Bone marrow (tissue), 2 donors: ENCODE data around the gene VGLL4.

Experiments used
- DNase-seq, 2 donors: peaks; one replicate each; lab custom pipeline; 2025; lab: John Stamatoyannopoulos, UW

The VGLL4 gene

DNA sequence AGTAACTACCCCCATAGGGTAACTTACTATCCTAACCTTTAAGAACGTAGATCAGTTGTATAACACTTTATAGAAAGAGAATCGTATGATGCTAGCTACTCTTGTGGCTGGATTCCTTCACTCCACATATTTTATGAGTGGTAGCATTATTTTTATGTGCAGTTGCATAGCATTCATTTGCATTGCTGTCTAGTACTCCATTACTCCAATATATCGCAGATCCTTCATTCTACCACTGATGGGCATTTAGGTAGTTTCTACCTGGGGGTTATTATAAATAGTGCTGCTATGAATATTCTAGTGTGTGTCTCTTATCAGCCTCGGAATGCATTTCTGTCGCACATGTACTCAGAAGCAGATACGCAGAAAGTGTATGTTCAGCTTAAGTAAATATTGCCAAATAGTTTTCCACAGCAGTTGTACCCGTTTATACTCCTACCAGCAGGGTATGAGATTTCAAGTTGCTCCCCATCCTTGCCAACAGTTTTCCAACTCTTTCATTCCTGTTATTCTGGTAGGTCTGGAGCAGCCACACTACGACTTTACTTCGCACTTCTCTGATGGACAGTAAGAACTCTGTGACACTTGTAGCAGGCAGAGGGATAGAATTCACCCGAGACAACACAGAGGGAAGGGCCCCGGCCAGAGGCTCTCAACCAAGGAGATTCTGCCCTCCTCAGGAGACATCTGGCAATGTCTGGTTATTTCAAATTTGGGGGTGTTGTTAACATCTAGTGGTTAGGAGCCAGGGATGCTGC lies 9.8 kb upstream of the VGLL4 start:
- DNase-seq = no peak

DNA sequence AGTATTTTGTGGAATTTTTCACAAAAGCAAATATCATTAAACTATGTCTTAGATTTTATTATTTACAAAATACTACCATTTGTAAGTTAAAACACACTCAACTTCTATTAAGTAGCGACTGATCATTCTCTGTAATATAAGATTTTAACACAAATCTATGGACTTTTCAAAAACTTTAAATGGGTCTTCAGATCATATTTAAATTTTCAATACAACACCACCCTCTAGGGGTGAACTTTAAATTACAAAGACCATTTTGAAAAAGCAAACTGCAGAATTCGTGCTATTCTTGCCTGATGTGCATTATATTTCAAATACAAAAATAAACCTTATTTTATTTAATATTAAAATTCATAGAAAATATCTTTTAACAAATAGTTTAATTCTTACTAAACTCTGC lies 8.2 kb upstream of the VGLL4 start:
- DNase-seq = peak in 1 of 2 donors; percentile 7

DNA sequence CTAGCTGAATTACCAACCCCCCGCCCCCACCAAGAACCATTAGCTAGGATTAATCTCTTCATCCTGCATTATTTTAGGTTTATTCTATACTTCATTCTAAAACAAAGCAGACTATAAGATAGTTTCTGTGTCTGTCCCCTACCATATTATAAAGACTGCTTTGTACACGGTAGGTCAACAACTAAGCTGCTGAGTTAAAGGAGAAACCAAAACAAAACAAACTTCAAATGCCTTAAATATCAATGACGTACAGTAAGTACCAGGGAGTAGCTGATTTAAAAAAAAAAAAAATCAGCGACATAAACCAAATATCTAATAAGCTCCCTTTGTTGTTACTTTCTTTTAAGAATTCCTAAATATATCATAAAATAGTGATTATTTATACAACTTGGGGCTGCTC lies 7.8 kb upstream of the VGLL4 start:
- no peak for DNase-seq

DNA sequence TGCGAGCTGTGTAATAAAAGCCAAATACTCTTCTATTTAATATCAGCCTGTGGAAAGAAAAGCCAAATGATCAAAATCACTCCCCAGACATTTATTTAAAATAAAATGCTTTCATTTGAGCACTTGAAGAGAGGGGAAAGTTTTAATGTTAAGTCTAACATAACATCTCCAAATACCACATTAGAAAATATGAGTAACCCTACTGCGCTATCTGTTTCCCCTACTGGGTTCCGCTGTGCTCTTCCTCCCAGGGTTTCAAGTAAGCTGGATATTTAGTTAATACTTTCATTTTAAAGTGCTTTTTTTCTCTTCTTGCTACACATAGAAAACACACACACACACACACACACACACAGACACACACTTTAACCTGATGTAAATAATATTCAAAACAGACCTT lies 6.7 kb upstream of the VGLL4 start:
- no peak for DNase-seq

DNA sequence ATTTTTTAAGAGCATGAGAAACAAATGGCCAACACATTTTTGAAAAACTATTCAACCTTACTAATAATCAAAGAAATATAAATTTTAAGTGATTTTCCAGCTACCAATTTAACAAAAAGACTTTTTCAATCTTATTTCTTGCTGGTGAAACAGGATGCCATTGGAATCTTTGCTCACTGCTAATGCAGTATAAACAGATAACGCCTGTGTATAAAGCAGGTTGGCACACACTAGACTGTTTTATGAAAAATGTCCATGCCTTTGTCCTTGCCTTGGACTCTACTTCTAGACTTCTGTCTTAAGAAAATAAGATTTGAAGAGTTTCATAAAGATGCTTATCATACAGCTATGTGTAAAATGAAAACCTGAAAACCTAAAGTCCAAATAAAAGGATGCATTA lies 5.0 kb upstream of the VGLL4 start:
- DNase-seq = no peak

DNA sequence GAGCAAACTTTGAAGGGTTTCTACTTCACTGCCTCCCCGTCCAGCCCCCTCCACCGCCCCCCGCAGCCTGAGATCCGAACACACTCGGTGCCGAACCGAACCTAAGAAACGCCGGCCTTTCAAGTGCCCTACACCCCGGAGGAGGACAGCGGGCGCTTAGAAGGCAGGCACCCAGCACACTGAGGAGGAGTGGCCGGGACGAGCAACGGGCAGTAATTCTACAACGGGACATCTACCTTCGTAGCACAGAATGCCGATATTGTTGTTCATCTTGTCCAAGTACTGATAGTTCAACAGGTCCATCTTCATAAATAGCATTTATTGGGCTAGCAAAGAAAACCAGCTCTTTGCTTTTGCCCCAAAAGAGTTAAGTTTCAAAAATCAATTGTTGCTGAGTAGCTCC lies 513 bp downstream of the VGLL4 start:
- peak in 1 of 2 donors; percentile 47 for DNase-seq

DNA sequence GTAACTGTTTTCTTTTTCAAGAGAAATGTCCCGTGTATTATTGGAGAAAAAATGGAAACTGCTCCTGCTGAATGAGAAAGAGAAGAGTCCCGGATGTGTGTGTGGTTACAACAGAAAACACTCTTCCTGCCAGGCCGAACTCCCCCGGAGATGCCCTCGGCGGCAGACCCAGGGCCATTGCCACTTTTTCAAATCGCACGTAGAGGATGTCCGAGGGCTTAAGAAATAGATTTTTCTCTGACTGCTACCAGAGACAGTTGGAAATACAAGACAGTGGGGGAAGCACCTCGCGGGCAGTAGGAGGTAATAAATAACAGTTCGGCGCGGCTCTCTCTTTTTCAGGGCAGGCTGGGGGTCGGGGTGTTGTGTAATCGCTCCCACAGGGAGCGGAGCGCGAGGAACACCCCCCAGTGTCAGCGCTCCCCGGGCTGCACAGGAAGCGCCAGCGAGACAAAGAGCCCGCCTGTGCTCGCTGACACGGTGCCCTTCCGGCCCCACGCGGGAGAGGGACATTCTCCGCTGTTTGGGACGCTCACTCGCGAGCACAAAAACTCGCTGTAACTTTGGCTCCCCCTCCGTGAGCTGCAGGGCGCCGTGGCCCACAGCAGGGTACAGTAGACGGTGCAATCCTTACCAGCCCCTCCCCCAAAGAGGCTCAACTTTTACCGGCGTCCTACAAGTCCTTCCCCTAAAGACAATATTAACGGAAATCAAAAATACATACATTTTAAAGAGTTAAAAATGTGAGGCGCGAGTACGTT lies 1.1 kb downstream of the VGLL4 start:
- peak; percentile 57 to 88 for DNase-seq

DNA sequence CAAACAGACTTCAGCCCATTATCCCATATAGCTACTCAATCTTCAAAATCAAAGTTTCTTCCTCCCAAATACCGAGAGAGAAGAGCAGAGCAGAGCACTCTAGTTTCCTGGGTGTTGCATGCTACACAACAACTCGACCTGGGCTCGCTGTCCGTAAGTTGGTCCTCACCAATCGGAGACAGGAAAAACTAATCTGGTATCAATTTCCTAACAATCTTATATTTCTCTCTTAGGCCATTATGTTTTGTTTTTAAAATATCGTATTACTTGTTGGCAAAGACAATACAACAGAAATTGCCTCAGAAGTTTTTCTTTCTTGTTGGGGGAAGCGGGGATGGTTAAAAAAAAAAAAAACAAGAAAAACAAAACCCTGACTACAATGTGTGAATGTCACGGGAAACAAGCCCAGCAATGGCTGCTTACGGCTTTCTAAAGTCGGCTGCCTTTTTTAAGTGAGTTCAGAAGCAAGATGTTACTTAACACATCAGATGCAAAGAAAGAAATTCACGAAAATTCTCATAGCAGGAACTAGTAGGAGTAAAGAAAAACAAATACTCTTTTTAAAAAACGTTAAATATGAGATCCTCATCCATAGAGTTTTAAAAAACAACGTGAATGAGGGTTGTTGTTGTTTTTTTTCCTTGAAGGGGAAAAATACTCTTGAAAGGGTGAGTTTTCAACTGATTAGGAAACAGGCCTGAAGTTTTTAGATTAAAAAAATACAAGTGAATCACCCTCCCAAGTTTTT lies 1.9 kb downstream of the VGLL4 start:
- DNase-seq = no peak

DNA sequence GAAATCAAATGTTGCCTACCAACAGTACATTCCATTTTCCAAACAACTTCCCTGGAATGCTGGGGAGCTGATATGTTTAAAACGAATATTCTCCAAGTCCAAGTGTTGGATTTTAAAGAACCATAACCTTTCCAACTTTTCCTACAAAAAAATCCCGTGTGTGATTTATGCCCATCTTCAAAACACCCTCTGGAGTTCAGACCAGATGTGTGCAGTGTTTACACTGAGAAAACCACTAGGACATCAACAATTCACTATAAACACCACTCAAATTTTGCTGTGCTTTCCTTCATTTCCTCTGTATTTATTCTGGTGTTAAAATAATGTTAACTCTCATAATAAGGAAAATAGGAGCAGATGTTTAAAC lies 2.4 kb downstream of the VGLL4 start:
- no peak for DNase-seq

DNA sequence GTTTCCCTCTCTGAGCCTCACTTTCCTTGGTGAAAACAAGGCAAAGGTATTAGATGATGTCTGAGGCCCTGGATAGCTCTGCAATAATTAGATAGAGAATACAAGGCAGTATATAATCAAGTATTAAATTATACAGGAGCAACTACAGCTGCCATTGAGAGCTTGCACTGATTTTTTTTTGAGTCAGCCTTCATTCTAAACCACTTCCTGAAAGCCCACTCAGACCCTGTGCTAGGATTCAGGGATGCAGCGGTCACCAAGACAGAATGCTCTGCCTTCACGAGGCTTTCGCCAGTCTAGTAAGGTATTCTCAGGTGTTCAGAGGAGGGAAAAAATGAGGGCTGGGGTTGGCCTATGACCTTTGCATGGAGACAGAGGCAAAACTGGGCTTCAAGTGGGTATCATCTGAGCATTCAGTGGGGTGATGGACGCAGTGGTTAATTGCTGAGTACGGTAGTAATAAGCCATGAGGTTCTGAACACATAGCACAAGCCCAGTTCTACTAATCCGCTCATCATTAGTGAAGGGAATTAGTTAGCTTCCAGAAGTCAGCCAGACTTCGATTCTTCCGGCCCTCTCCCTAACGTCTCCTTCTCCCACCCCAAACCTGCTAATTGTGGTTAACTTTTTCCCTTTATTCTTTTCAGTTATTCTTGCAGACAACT lies 3.6 kb downstream of the VGLL4 start:
- no peak for DNase-seq

DNA sequence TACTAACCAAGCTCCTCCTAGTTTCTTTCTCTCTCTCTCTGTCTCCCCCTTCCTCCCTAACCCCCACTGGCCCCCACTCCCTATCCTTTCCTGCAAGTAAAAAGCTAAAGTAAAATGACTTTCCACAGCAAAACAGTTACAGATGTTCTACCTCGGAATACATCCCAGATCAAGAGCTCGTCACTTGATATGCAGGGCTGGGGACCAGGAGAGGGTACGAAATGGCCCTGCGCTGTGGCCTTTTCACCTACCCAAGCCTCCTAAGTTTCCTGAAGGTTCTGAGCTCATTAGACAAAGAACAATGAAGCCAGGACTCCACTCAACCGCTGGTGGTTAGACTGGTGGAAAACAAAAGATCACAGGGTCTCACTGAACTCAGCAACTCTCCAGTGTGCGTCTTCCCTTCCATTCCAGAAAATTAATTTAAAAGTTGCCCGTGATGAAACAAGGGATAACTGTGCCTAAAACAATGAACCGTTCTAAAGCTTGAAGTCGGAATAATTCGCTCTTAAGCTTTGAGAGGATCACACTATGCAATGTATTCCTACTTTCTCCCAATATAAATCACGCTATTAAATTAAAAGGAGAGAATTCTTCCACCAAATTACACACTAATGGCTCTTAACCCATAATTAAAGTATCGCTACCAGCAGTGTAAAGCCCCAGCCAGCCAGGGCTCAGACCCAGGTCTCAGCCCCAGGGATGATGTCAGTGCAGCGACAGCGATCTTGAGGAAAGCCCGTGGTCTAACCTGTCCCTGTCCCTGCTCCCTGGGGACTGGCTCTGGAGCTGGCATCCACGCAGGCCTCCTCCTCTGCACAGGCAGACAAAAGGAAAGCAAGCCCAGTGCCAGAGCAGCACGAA lies 5.0 kb downstream of the VGLL4 start:
- DNase-seq = no peak

DNA sequence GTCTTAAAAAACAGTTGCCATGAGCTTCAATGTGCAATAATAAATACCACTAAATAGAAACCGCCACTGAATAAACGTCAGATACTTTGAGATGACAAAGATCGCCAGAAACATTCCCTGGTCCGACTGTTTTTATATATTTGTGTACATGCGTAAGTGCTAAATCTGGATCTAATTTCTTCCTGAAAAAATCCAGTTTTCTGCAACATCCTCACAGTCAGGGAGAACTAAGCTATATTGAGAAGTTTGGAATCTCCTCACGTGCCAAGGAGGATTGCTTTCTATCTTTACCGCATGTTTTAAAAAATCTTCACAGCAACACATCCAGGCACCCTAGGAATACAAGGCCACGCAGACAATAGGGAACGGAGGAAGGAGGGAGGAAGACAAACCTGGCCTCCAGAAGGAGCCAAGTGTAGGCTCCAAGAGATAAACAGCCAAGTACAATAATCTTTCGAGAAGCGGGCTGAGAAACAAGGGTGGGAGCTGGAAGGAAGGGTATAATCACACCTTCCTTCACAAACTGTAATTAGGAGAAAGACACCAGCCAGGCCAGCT lies 5.7 kb downstream of the VGLL4 start:
- DNase-seq = no peak

DNA sequence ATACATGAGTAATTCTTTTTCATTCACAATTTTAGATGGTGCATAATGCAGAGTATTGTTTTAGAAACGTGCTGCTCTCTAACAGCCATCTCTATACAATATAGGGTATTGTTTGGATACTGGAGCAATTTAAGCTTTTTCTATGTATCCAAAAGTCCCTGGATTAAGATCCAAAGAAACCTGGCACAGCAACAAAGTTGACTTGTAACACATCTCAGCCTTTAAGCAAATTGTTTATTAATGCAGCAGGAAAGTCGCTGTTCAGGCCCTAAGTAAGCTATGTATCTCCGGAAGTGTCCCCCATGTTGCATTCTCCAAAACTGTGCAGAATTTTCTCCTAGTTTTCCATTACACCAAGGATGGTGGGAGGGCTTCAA lies 7.3 kb downstream of the VGLL4 start:
- DNase-seq = no peak

DNA sequence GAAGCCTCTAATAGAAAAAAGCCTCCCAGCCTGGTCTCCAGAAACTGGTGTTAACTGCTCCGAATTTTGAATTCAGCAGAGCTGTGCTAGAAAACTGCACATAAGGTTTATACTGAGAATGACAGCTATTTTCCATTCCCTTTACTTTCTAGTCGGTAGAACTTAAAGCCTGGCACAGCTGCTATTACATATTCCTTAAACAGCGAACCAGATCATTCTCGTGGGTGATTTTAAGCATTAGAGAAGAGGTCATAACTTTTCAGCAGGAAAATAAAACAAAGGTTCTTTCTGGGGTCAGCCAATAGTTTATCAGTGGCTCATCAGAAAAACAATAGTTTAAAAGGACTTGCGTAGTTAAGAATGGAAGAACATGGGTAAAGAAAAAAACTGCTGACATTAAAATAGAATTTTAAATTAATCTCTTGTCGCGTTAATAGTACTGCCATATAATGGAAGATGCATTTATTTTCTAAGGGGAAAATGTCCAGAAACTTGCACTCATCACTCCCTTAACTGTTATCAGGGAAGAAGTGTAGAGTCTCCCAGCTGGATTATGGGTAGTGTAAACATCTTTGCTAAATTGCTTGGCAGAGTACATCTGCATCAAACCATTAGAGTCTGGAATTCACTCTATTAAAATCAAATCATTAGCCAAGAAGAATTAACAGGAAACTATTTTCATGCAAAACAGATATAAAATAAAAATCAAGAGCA lies 7.9 kb downstream of the VGLL4 start:
- DNase-seq = no peak

DNA sequence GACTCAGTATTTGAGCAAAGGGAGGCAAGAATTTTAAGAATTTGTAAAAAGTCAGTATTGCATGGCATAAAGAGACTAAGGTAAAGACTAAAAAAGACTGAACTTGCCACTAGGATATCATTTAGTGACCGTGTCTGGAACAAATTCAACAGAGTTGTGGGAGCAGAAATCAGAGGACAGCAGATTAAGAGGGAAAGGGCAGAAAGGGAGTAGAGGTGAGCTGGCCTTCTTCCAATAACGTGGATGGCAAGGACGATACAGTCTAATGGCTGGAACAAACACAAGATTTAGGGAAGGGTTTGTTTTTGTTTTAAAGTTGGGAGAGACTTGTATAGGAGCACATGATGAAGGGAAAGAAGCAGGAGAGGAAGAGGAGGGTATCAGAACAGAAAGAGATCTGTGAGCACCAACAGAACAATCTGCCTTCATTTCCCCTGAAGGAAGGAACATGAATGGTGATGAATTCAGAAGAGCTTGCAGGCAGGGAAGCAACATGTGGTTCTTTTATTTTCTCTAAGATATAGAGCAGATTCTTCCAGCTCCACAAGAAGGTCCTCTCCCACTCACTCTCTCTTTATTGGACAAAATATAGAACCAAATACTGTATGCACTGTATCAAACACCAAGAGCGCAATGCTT lies 8.6 kb downstream of the VGLL4 start:
- DNase-seq = no peak

DNA sequence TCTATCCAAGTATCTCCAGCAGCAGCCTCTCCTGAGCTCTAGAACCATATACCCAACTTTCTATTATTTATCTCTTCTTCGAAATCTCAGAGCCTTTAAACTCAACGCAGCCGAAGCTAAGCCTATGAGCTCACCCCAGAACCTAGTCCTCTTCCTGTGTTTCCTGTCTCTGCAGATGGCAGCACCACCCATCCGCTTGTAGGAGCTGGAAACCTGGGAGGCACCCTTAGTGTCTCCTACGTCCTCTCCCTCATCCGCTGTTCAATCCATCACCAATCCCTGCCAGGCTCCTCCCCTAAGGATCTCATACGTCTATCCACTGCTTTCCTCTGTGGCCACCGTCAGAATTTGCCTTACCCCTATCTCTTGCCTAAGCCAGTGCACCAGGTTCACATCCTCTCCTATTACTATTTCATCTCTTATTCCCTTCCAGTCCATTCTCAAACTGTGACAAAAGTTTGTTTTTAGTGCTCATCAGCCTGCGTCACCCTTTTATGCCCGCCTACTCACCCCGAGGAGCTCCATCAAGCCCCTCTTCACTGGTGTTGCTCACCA lies 9.6 kb downstream of the VGLL4 start:
- DNase-seq = no peak

DNA sequence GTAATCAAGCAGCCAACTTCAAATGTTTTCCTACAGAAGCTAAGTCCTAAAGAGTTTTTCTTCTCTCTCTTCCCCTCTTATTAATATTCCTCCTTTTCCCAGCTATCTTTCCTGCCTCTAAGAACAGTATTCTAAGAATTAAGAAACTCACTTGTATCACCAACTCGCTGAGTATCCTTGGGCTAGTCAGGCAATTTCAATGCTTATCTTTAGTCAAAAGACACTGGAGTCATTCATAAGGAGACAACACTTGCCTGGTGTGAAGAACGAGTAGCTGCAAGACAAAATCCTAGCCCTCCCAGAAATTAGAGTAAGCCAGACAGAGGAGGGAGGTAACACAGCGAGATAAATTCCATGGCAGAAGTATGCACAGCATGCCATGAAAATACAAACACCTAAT lies 10.7 kb downstream of the VGLL4 start:
- DNase-seq = no peak

DNA sequence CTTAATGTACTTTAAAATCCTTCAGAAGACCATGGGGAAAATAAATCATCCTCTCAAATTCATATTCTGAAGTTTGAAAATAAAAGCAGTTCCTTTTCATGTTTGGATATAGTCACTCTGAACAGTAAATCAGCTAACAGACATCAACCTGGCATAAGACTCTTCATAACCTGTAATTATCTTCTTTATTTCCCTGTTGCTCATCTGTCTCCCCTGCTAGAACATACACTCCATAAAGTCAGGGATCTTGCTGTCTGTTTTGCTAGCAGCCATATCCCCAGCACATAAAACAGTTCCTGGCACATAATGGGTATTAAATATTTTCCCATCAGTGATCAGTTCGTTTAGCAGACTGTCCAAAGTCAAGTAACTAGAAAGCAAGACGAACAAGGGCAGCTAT lies 11.2 kb downstream of the VGLL4 start:
- DNase-seq = no peak

DNA sequence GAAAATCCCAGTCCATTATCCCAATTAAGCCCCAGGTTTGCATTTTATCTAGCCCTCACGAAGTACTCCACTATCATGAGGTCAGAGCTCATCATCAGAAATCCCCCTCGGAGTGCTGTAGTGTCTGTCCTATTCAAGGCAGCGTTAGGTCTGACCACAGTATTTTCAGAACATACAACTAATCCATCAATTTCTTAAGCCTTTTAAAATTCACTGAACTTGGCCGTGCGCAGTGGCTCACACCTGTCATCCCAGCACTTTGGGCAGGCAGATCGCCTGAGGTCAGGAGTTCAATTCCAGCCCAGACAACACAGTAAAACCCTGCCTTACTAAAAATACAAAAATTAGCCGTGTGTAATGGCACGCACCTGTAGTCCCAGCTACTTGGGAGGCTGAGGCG lies 11.9 kb downstream of the VGLL4 start:
- DNase-seq = no peak

DNA sequence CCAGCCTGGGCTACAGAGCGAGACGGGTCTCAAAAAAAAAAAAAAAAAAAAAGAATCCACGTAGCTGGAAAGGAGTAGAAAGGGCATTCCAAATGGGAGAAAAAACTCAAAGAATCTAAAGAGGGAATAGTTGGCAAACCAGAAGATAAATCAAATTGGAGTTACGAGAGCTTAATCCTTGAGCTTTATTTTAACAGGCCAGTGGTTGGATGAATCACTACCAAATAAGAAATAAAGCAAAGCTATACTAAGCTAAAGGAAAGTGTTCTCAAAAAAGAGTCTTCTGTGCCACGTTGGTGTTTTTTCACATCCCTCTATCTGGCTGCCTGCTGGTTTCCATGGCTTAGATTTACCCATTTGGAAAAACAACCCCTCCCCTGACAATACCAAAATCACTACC lies 14.0 kb downstream of the VGLL4 start:
- no peak for DNase-seq
